H9 (cell line): ENCODE results near the gene HOXD10. TPM values are rescaled to one million over a fixed set of nuclear protein-coding genes. Genes with fewer than 3 reads are reported as not detected.

Source experiments
- DNase-seq: peaks from one replicate; pipeline ENCODE4 v3.0.0-alpha.2; 2017
- H2AFZ ChIP-seq: one replicate; pipeline ENCODE4 v1.6.1; 2013; ENCODE audit warnings: mild to moderate bottlenecking, low read length, control low read depth, moderate library complexity
- H2AK5ac ChIP-seq: 2 replicates; pipeline ENCODE4 v1.6.1; 2013; ENCODE audit warnings: low read length, control low read depth, mixed read lengths; ENCODE audit not compliant: insufficient read length
- H2BK120ac ChIP-seq: one replicate; pipeline ENCODE4 v1.6.1; 2013; ENCODE audit warnings: low read depth, mild to moderate bottlenecking, low read length, control low read depth, inconsistent platforms; ENCODE audit not compliant: poor library complexity, severe bottlenecking
- H2BK12ac ChIP-seq: 2 replicates; pipeline ENCODE4 v1.6.1; 2013; ENCODE audit warnings: low read length, control low read depth, mixed read lengths, low read depth; ENCODE audit not compliant: insufficient read length
- H2BK15ac ChIP-seq: 2 replicates; pipeline ENCODE4 v1.6.1; 2013; ENCODE audit warnings: low read depth, low read length, control low read depth
- H2BK20ac ChIP-seq: one replicate; pipeline ENCODE4 v1.6.1; 2013; ENCODE audit warnings: low read depth, mild to moderate bottlenecking, low read length, control low read depth, inconsistent platforms; ENCODE audit not compliant: poor library complexity, severe bottlenecking
- H2BK5ac ChIP-seq: 2 replicates; pipeline ENCODE4 v1.6.1; 2013; ENCODE audit warnings: low read length, control low read depth, mixed read lengths; ENCODE audit not compliant: insufficient read length
- H3K14ac ChIP-seq: 2 replicates; pipeline ENCODE4 v1.6.1; 2013; ENCODE audit warnings: low read length, control low read depth; ENCODE audit not compliant: insufficient read depth
- H3K18ac ChIP-seq: 2 replicates; pipeline ENCODE4 v1.6.1; 2013; ENCODE audit warnings: low read depth, mild to moderate bottlenecking, mixed read lengths, low read length, control low read depth; ENCODE audit not compliant: insufficient read length
- H3K23ac ChIP-seq: 2 replicates; pipeline ENCODE4 v1.6.1; 2013; ENCODE audit warnings: low read length, control low read depth, mixed read lengths, low read depth; ENCODE audit not compliant: insufficient read length
- H3K23me2 ChIP-seq: 2 replicates; pipeline ENCODE4 v1.6.1; 2013; ENCODE audit warnings: low read depth, mild to moderate bottlenecking, mixed read lengths, low read length, control low read depth; ENCODE audit not compliant: insufficient read length, poor library complexity, severe bottlenecking
- H3K27ac ChIP-seq: 2 replicates; pipeline ENCODE4 v1.5.1; 2013; ENCODE audit warnings: low read length, control low read depth, mixed read lengths, low read depth; ENCODE audit not compliant: insufficient read length
- H3K27me3 ChIP-seq: 2 replicates; pipeline ENCODE4 v1.6.1; 2013; ENCODE audit warnings: low read length, control low read depth, inconsistent platforms; ENCODE audit not compliant: insufficient read depth
- H3K4ac ChIP-seq: 2 replicates; pipeline ENCODE4 v1.6.1; 2013; ENCODE audit warnings: low read depth, mild to moderate bottlenecking, control low read depth, inconsistent platforms, low read length, moderate library complexity
- H3K4me1 ChIP-seq: 2 replicates; pipeline ENCODE4 v1.6.1; 2013; ENCODE audit warnings: low read length, control low read depth, inconsistent platforms; ENCODE audit not compliant: insufficient read depth
- H3K4me2 ChIP-seq: 2 replicates; pipeline ENCODE4 v1.6.1; 2013; ENCODE audit warnings: low read length, control low read depth, mixed read lengths; ENCODE audit not compliant: insufficient read length, insufficient read depth
- H3K56ac ChIP-seq: 2 replicates; pipeline ENCODE4 v1.6.1; 2013; ENCODE audit warnings: low read depth, mild to moderate bottlenecking, mixed read lengths, low read length, control low read depth; ENCODE audit not compliant: insufficient read length
- H3K79me1 ChIP-seq: 2 replicates; pipeline ENCODE4 v1.6.1; 2013; ENCODE audit warnings: low read depth, mild to moderate bottlenecking, moderate library complexity, low read length, control low read depth, inconsistent platforms; ENCODE audit not compliant: insufficient read depth, poor library complexity, severe bottlenecking
- H3K79me2 ChIP-seq: 2 replicates; pipeline ENCODE4 v1.6.1; 2013; ENCODE audit warnings: low read length, control low read depth, inconsistent platforms; ENCODE audit not compliant: insufficient read depth
- H3K9ac ChIP-seq: 2 replicates; pipeline ENCODE4 v1.6.1; 2013; ENCODE audit warnings: low read length, control low read depth, mixed read lengths; ENCODE audit not compliant: insufficient read length; ENCODE audit errors: extremely low read depth
- H3K9me3 ChIP-seq: one replicate; pipeline ENCODE4 v1.6.1; 2013; ENCODE audit warnings: low read depth, low read length, inconsistent platforms; ENCODE audit not compliant: control insufficient read depth
- H3T11ph ChIP-seq: one replicate; pipeline ENCODE4 v1.6.1; 2013; ENCODE audit warnings: mild to moderate bottlenecking, low read length, control low read depth, inconsistent platforms
- H4K20me1 ChIP-seq: one replicate; pipeline ENCODE4 v1.6.1; 2013; ENCODE audit not compliant: control insufficient read depth, insufficient read length, insufficient read depth
- H4K5ac ChIP-seq: 2 replicates; pipeline ENCODE4 v1.6.1; 2013; ENCODE audit warnings: low read depth, mild to moderate bottlenecking, mixed read lengths, low read length, control low read depth; ENCODE audit not compliant: insufficient read length
- H4K8ac ChIP-seq: replicated peaks from 2 replicates; pipeline ENCODE4 v1.6.1; 2013; ENCODE audit warnings: low read length, control low read depth, mixed read lengths, low read depth; ENCODE audit not compliant: insufficient read length
- H4K91ac ChIP-seq: 2 replicates; pipeline ENCODE4 v1.6.1; 2013; ENCODE audit warnings: low read depth, mild to moderate bottlenecking, moderate library complexity, mixed read lengths, low read length, control low read depth; ENCODE audit not compliant: insufficient read length
- H3K27ac Mint-ChIP-seq, 3 experiments: 2 replicates in 2 of 3; 3 replicates in 1 of 3; pipeline ENCODE4 v1.8.0; 2020 to 2021; ENCODE audit warnings: mixed read lengths in 3 of 3, mild to moderate bottlenecking in 1 of 3, moderate library complexity in 1 of 3
- H3K27me3 Mint-ChIP-seq: 2 replicates; pipeline ENCODE4 v1.8.0; 2021; ENCODE audit warnings: low read depth, mild to moderate bottlenecking, moderate library complexity, mixed read lengths
- H3K36me3 Mint-ChIP-seq, 3 experiments: 2 replicates in 2 of 3; 3 replicates in 1 of 3; pipeline ENCODE4 v1.8.0; 2020 to 2021; ENCODE audit warnings: low read depth in 3 of 3, mixed read lengths in 3 of 3; ENCODE audit not compliant: insufficient read depth in 1 of 3
- H3K4me1 Mint-ChIP-seq, 2 experiments: 2 replicates each; pipeline ENCODE4 v1.8.0; 2020; ENCODE audit warnings: mixed read lengths in 2 of 2
- H3K4me3 Mint-ChIP-seq, 2 experiments: 2 replicates in 1 of 2; 3 replicates in 1 of 2; pipeline ENCODE4 v1.8.0; 2020 to 2021; ENCODE audit warnings: mild to moderate bottlenecking in 2 of 2, mixed read lengths in 2 of 2, moderate library complexity in 1 of 2
- H3K9me3 Mint-ChIP-seq, 2 experiments: 2 replicates in 1 of 2; 3 replicates in 1 of 2; pipeline ENCODE4 v1.8.0; 2020; ENCODE audit warnings: mild to moderate bottlenecking in 2 of 2, mixed read lengths in 2 of 2, moderate library complexity in 1 of 2
- CTCF ChIP-seq: fragments of 200-600 bp; sonication (generic); conservative IDR thresholded peaks from 3 replicates; pipeline ENCODE4 v1.8.0; 2021; ENCODE audit warnings: antibody characterized with exemption, mild to moderate bottlenecking
- WGBS: extraction: QIAGEN DNeasy Blood & Tissue Kit; methylation state at CpG from one replicate; pipeline ENCODE4 v1.1.7; 2013; ENCODE audit warnings: missing lambda C conversion rate, low lambda C conversion rate, mixed read lengths; ENCODE audit not compliant: insufficient read length; ENCODE audit errors: extremely low coverage; 5-methylcytosine and 5-hydroxymethylcytosine counted together
- total RNA-seq: library from RNA; stranded (reverse); gene quantifications from 2 replicates; pipeline ENCODE4 v1.2.1, GENCODE V29; 2021

Gene HOXD10
- total RNA-seq, 1 experiment from 2014 or later, result not detected

DNA sequence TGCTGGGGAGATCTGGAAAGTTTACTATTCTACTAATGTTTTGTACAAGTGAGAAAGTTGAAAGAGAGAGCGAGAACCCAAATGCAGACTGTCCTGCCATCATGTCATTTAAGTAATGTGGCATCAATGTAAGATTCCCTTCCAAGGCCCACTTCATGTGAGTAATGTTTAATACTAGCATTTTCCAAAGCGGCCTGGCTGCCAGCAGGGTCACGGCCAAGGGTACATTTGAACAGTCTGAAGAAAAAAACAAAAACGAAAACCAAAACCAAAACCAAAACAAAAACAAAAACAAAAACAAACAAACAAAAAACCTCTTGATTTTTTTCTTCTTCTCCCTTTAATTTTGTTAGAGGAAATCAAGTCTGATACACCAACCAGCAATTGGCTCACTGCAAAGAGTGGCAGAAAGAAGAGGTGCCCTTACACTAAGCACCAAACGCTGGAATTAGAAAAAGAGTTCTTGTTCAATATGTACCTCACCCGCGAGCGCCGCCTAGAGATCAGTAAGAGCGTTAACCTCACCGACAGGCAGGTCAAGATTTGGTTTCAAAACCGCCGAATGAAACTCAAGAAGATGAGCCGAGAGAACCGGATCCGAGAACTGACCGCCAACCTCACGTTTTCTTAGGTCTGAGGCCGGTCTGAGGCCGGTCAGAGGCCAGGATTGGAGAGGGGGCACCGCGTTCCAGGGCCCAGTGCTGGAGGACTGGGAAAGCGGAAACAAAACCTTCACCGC is 2.2 kb downstream of the HOXD10 start:
- Histone ChIP-seq H3K23me2 (peaks cover 2% of the 10 kb centered on the region), H3K27ac (no peak overlapping the region), H3K9me3 (no peaks in the 10 kb centered on the region), H3K27me3 (peaks cover 98% of the 10 kb centered on the region), H3K4me2 (no peak overlapping the region), H2BK5ac (no peak overlapping the region), H3K23ac (no peak overlapping the region), H3K9ac (no peak overlapping the region), H2BK12ac (no peak overlapping the region), H3K56ac (no peak overlapping the region), H3T11ph (no peak overlapping the region), H2BK120ac (no peak overlapping the region), H4K20me1 (peaks cover 4% of the 10 kb centered on the region), H3K4me1 (no peaks in the 10 kb centered on the region), H3K14ac (no peak overlapping the region), H3K18ac (no peak overlapping the region), H3K79me2 (no peaks in the 10 kb centered on the region), H3K79me1 (no peaks in the 10 kb centered on the region), H4K8ac (no peak overlapping the region), H2AK5ac (no peak overlapping the region), H2BK15ac (no peak overlapping the region), H2BK20ac (no peak overlapping the region), H3K4ac (no peak overlapping the region), H4K91ac (no peak overlapping the region), H4K5ac (no peak overlapping the region), H2AFZ (no peak overlapping the region)
- peaks cover 0 to 15% of the 10 kb centered on the region in 2 experiments; a peak in 2 of 4 replicates for H3K4me1 Mint-ChIP-seq
- H3K27ac Mint-ChIP-seq, result no peak overlapping the region
- peaks cover 0 to 3% (median 0%) of the 10 kb centered on the region in 3 experiments; a peak in 3 of 7 replicates for H3K36me3 Mint-ChIP-seq
- TF ChIP-seq CTCF, result peak; percentile 76
- peaks cover 10 to 20% of the 10 kb centered on the region in 2 experiments for H3K9me3 Mint-ChIP-seq
- no CpG with 5 or more reads among the region's 24 CpGs for WGBS
- peak; percentile 71 for DNase-seq
- no peak overlapping the region; a peak in 1 of 5 replicates for H3K4me3 Mint-ChIP-seq
- H3K27me3 Mint-ChIP-seq, result peaks cover 99% of the 10 kb centered on the region
